Hepatocyte (in vitro differentiated cells): ENCODE data around the gene ZFAND2A.
"Not testable (repeated sequence)": the region's sequence is repeated elsewhere in the genome, so short reads cannot be mapped to it uniquely, and the experiment has no call there.

Experiments used
- CTCF ChIP-seq: fragments of 200-600 bp; sonication (generic); IDR thresholded peaks from 2 replicates; pipeline ENCODE4 v1.5.1; 2016; ENCODE audit warnings: antibody characterized with exemption, mild to moderate bottlenecking; ENCODE audit not compliant: poor library complexity
- EZH2 ChIP-seq: fragments of 200-600 bp; sonication (generic); IDR thresholded peaks from 2 replicates; pipeline ENCODE4 v1.6.1; 2016; ENCODE audit warnings: antibody characterized with exemption, mild to moderate bottlenecking, borderline replicate concordance
- EZH2phosphoT487 ChIP-seq: fragments of 200-600 bp; sonication (generic); IDR thresholded peaks from one replicate; pipeline ENCODE4 v1.6.1; 2018; ENCODE audit warnings: antibody characterized with exemption, mild to moderate bottlenecking, low read depth, moderate library complexity; ENCODE audit not compliant: unreplicated experiment, severe bottlenecking

- TF ChIP-seq CTCF, EZH2, EZH2phosphoT487: not testable (repeated sequence)
These were observed 36.4 kb upstream of the ZFAND2A start for GRCh38 chr7:1196441-1196840.
